OCI-LY7 (cell line): ENCODE data around the gene ATP6V0D1. TPM values are rescaled to one million over a fixed set of nuclear protein-coding genes. Genes with fewer than 3 reads are reported as not detected.

Experiments used
- BruUV-seq: library from RNA; stranded (reverse); fragments of 400-500 nt; replicated peaks from 2 replicates; lab custom pipeline; 2021; lab: Mats Ljungman, UMichigan
- CTCF ChIA-PET: fragments of 300-600 bp; sonication (Branson Sonifier 250); formaldehyde crosslinking; loops from one replicate; lab custom pipeline; 2022; ENCODE audit warnings: antibody characterized with exemption; ENCODE audit not compliant: unreplicated experiment; lab: Charles Lee
- POLR2A ChIA-PET: fragments of 300-600 bp; sonication (Branson Sonifier 250); formaldehyde crosslinking; loops from one replicate; lab custom pipeline; 2022; ENCODE audit warnings: antibody characterized with exemption; lab: Charles Lee
- DNase-seq: peaks from one replicate; pipeline ENCODE4 v3.0.0-alpha.2; 2015; ENCODE audit warnings: low spot score
- H2AFZ ChIP-seq: fragments of 200-600 bp; sonication (generic), shearing (Covaris generic); 2 replicates; pipeline ENCODE4 v1.6.1; 2014; ENCODE audit warnings: mild to moderate bottlenecking, antibody characterized with exemption, low read length, moderate library complexity
- H3K27ac ChIP-seq: fragments of 200-600 bp; sonication (generic); 2 replicates; pipeline ENCODE4 v1.5.1; 2014; ENCODE audit warnings: mixed run types, low read depth, mild to moderate bottlenecking, moderate library complexity, low read length, inconsistent platforms; ENCODE audit not compliant: poor library complexity, severe bottlenecking
- H3K36me3 ChIP-seq: fragments of 200-600 bp; sonication (generic); 2 replicates; pipeline ENCODE4 v1.6.1; 2014; ENCODE audit warnings: mild to moderate bottlenecking, antibody characterized with exemption, low read length, moderate library complexity, mixed read lengths; ENCODE audit not compliant: insufficient read depth
- H3K4me1 ChIP-seq: fragments of 200-600 bp; sonication (generic); 2 replicates; pipeline ENCODE4 v1.5.1; 2014; ENCODE audit warnings: mild to moderate bottlenecking, low read length; ENCODE audit not compliant: insufficient read depth, poor library complexity, severe bottlenecking
- H3K4me2 ChIP-seq: fragments of 200-600 bp; sonication (generic); 2 replicates; pipeline ENCODE4 v1.6.1; 2014; ENCODE audit warnings: mild to moderate bottlenecking, low read length
- H3K4me3 ChIP-seq: fragments of 200-600 bp; sonication (generic); 2 replicates; pipeline ENCODE4 v1.5.1; 2014; ENCODE audit warnings: mild to moderate bottlenecking, low read depth, low read length; ENCODE audit not compliant: poor library complexity, severe bottlenecking
- H3K79me2 ChIP-seq: fragments of 200-600 bp; sonication (generic); 2 replicates; pipeline ENCODE4 v1.6.1; 2016; ENCODE audit warnings: low read depth, mild to moderate bottlenecking, low read length, moderate library complexity, mixed read lengths; ENCODE audit not compliant: insufficient read depth
- H3K9me2 ChIP-seq: fragments of 200-600 bp; sonication (generic); 2 replicates; pipeline ENCODE4 v1.6.1; 2016; ENCODE audit warnings: mild to moderate bottlenecking, low read length, mixed read lengths; ENCODE audit not compliant: insufficient read depth
- H3K9me3 ChIP-seq: fragments of 200-600 bp; sonication (generic); 2 replicates; pipeline ENCODE4 v1.6.1; 2014; ENCODE audit warnings: mild to moderate bottlenecking, mixed run types, low read length, mixed read lengths
- H4K20me1 ChIP-seq: fragments of 200-600 bp; sonication (generic); 2 replicates; pipeline ENCODE4 v1.6.1; 2014; ENCODE audit warnings: mild to moderate bottlenecking, antibody characterized with exemption, low read length, moderate library complexity, mixed read lengths; ENCODE audit not compliant: insufficient read depth
- EZH2phosphoT487 ChIP-seq: fragments of 200-600 bp; sonication (generic); IDR thresholded peaks from 2 replicates; pipeline ENCODE4 v1.6.1; 2018; ENCODE audit warnings: low read depth, borderline replicate concordance, mild to moderate bottlenecking, mixed run types, antibody characterized with exemption, low read length, moderate library complexity, mixed read lengths
- intact Hi-C: fragments of 100-400 bp; cut with micrococcal nuclease; formaldehyde crosslinking; loops from one replicate; pipeline ENCODE4 v1.10.0; 2022; ENCODE audit not compliant: unreplicated experiment
- total RNA-seq, 2 experiments: library from RNA; depleted of rRNA in 1 of 2; stranded (reverse); fragments of >200 nt in 1 of 2; shearing (Covaris generic) in 1 of 2; gene quantifications; 2 replicates each; pipeline ENCODE4 v1.2.3, GENCODE V29; 2014 to 2022
- TF ChIP-seq, protein P1 (sequence below): fragments of 200-600 bp; sonication (generic); conservative IDR thresholded peaks from 2 replicates; pipeline ENCODE4 v1.5.1; 2014; ENCODE audit warnings: mild to moderate bottlenecking, antibody characterized with exemption, low read length, moderate library complexity, mixed read lengths

ATP6V0D1 gene
- total RNA-seq, 2 experiments from 2014 or later: 24.4 to 38.0 TPM

DNA sequence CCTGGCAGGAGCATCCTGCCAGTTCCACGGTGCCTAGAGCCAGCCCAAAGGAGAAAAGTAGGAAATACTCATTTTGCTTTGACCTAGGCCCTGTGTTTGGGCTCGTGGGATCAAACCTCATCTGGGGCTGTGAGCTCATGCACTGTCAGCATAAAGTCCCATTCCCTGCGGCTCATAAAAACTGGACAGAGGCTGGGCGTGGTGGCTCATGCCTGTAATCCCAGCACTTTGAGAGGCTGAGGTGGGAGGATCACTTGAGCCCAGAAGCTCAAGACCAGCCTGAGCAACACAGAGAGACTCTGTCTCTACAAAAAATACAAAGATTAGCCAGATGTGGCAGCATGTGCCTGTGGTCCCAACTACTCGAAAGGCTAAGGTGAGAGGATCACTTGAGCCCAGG lies 17.9 kb downstream of the ATP6V0D1 start:
- no peak overlapping the region for H3K4me3 ChIP-seq
- BruUV-seq: no TSS peak
- no peak overlapping the region for H3K4me2 ChIP-seq
- peaks cover 4% of the 10 kb centered on the region for H3K4me1 ChIP-seq
- no peaks in the 10 kb centered on the region for H3K9me2 ChIP-seq
- intact Hi-C loops: no loop called here
- no peak overlapping the region for H3K27ac ChIP-seq
- H3K9me3 ChIP-seq: no peaks in the 10 kb centered on the region
- POLR2A ChIA-PET: no interaction called here
- H4K20me1 ChIP-seq: no peaks in the 10 kb centered on the region; the same call in 1 of the 2 replicates
- H3K36me3 ChIP-seq: no peaks in the 10 kb centered on the region
- CTCF ChIA-PET: interaction anchor here (0.6 kb wide), 1 partner anchor 318 kb away, joined by 3 read pairs; no protein-coding TSS in a partner anchor
- no peak for DNase-seq
- H2AFZ ChIP-seq: no peak overlapping the region
- no peaks in the 10 kb centered on the region for H3K79me2 ChIP-seq
- TF ChIP-seq, protein P1, sequence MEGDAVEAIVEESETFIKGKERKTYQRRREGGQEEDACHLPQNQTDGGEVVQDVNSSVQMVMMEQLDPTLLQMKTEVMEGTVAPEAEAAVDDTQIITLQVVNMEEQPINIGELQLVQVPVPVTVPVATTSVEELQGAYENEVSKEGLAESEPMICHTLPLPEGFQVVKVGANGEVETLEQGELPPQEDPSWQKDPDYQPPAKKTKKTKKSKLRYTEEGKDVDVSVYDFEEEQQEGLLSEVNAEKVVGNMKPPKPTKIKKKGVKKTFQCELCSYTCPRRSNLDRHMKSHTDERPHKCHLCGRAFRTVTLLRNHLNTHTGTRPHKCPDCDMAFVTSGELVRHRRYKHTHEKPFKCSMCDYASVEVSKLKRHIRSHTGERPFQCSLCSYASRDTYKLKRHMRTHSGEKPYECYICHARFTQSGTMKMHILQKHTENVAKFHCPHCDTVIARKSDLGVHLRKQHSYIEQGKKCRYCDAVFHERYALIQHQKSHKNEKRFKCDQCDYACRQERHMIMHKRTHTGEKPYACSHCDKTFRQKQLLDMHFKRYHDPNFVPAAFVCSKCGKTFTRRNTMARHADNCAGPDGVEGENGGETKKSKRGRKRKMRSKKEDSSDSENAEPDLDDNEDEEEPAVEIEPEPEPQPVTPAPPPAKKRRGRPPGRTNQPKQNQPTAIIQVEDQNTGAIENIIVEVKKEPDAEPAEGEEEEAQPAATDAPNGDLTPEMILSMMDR: no peak
- TF ChIP-seq EZH2phosphoT487: no peak

DNA sequence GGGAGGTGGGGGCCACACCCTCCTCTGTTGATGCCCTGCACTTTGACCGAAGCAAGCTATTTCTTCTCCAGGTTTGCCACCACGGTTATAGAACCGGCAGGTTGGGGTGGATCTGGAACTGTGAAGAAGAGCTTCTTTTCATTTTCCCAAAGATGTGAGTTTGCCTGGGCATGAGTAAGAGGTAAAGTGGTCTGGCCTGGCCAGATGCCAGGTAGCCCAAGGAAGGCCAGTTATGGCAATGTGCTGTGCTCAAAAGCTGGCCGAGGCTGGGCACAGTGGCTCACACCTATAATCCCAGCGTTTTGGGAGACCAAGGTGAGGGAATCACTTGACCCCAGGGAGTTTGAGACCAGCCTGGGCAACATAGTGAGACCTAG lies 18.7 kb downstream of the ATP6V0D1 start:
- CTCF ChIA-PET: interaction anchor here (0.6 kb wide), 1 partner anchor 435 kb away, joined by 4 read pairs; no protein-coding TSS in a partner anchor
- no peak overlapping the region for H3K4me3 ChIP-seq
- intact Hi-C loops: no loop called here
- H3K79me2 ChIP-seq: no peaks in the 10 kb centered on the region
- TF ChIP-seq, protein P1: no peak
- TF ChIP-seq EZH2phosphoT487: no peak
- POLR2A ChIA-PET: no interaction called here
- no peaks in the 10 kb centered on the region; the same call in 1 of the 2 replicates for H4K20me1 ChIP-seq
- no peaks in the 10 kb centered on the region for H3K9me2 ChIP-seq
- no peak overlapping the region for H2AFZ ChIP-seq
- H3K4me2 ChIP-seq: no peak overlapping the region
- no peaks in the 10 kb centered on the region for H3K9me3 ChIP-seq
- no peaks in the 10 kb centered on the region for H3K36me3 ChIP-seq
- DNase-seq: no peak
- BruUV-seq: no TSS peak
- H3K4me1 ChIP-seq: peaks cover 4% of the 10 kb centered on the region
- H3K27ac ChIP-seq: no peak overlapping the region

DNA sequence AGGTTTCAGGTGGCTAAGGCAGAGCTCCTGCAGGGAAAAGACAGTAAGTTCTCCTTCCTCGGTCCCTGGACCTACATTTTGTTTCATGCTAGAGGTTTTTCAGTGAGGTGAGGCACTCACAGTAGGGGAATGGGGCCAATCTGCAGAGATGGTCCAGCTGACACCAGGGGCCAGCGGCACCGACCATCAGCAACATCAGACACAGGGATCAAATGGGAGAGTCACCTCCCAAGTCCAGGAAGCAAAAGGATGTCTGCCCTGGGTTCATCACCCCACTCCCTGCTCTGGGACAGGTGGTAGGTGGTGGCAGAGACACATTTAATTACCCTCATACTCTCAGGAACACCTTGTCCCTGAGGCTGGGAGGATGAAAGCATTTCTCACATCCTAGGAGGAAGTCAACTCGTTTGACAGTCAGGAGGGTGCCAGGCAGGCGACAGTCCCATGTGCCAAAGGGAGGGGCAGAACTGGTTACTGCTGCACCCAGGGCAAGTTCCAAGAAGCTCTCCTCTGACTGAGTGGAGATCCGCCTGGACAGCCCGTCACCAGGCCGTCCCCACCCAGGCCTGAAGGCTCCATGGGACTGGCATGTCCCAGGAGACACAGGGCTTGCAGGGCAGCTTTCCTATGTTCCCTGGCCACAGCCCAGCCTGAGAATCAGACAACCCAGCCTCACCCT lies 19.2 kb downstream of the ATP6V0D1 start:
- TF ChIP-seq, protein P1: no peak
- TF ChIP-seq EZH2phosphoT487: no peak
- no peak overlapping the region for H3K4me2 ChIP-seq
- H2AFZ ChIP-seq: no peak overlapping the region
- no peaks in the 10 kb centered on the region; the same call in 1 of the 2 replicates for H4K20me1 ChIP-seq
- H3K4me3 ChIP-seq: no peak overlapping the region
- ChIA-PET CTCF (no interaction called here), POLR2A (no interaction called here)
- no peaks in the 10 kb centered on the region for H3K9me3 ChIP-seq
- no TSS peak for BruUV-seq
- DNase-seq: no peak
- no peak overlapping the region for H3K27ac ChIP-seq
- H3K9me2 ChIP-seq: no peaks in the 10 kb centered on the region
- H3K4me1 ChIP-seq: peaks cover 4% of the 10 kb centered on the region
- H3K79me2 ChIP-seq: no peaks in the 10 kb centered on the region
- intact Hi-C loops: no loop called here
- H3K36me3 ChIP-seq: no peaks in the 10 kb centered on the region
